Lower lobe of right lung (tissue), 2 donors: Measurements from ENCODE around the gene NOTCH4. TPM values are rescaled to one million over a fixed set of nuclear protein-coding genes. Genes with fewer than 3 reads are reported as not detected.

ENCODE experiments used
- ATAC-seq, 2 donors: fragments of 200-7000 bp; cut with Tn5 transposase; one replicate each; pipeline ENCODE4 v1.9.1; 2020 to 2022; ENCODE audit warnings: mild to moderate bottlenecking in 2 of 2, moderate library complexity in 2 of 2
- DNase-seq: peaks from one replicate; pipeline ENCODE4 v3.0.0-alpha.2; 2020
- H3K27ac ChIP-seq: fragments of 200-600 bp; one replicate; pipeline ENCODE4 v1.8.0; 2022
- H3K27me3 ChIP-seq: fragments of 200-600 bp; one replicate; pipeline ENCODE4 v1.8.0; 2022; ENCODE audit warnings: low read depth
- H3K36me3 ChIP-seq: fragments of 200-600 bp; one replicate; pipeline ENCODE4 v1.8.0; 2022; ENCODE audit warnings: mild to moderate bottlenecking
- H3K4me1 ChIP-seq: fragments of 200-600 bp; one replicate; pipeline ENCODE4 v1.8.0; 2022
- H3K4me3 ChIP-seq: fragments of 200-600 bp; one replicate; pipeline ENCODE4 v1.8.0; 2022; ENCODE audit warnings: mild to moderate bottlenecking
- H3K9me3 ChIP-seq: fragments of 200-600 bp; one replicate; pipeline ENCODE4 v1.8.0; 2022
- intact Hi-C: fragments of 100-400 bp; cut with DNase I; formaldehyde crosslinking; loops from one replicate; pipeline ENCODE4 v1.11.0; 2022
- total RNA-seq: library from RNA; stranded (reverse); fragmentation: NEBNext Ultra II Directional; extraction: Animal tissue kit (Norgen Biotek cat#: 25700); gene quantifications from one replicate; pipeline ENCODE4 v1.2.1, GENCODE V29; 2021
- TF ChIP-seq, protein P1 (sequence below): fragments of 200-600 bp; IDR thresholded peaks from one replicate; pipeline ENCODE4 v1.8.0; 2022; ENCODE audit warnings: antibody characterized with exemption, mild to moderate bottlenecking
- donor health status: DM: no; HTN: yes; CAD: no; lungs with severe emphysema.

Gene NOTCH4
- total RNA-seq, 1 donor from 2014 or later = 63.6 TPM

GRCh38 chr6:32181148-32181702, 42.6 kb downstream of the NOTCH4 start:
- Histone ChIP-seq H3K4me3 (peak overlapping the region; percentile 17), H3K9me3 (no peaks in the 10 kb centered on the region)

GRCh38 chr6:32179766-32180405, 44.0 kb downstream of the NOTCH4 start:
- ATAC-seq = no peak
- no peak for DNase-seq
- Histone ChIP-seq H3K4me3 (peak overlapping the region; percentile 76), H3K9me3 (no peaks in the 10 kb centered on the region), H3K27me3 (no peaks in the 10 kb centered on the region), H3K27ac (no peak overlapping the region), H3K4me1 (peaks cover 50% of the 10 kb centered on the region), H3K36me3 (peaks cover 34% of the 10 kb centered on the region)
- intact Hi-C loops = no loop called here
- TF ChIP-seq, protein P1, sequence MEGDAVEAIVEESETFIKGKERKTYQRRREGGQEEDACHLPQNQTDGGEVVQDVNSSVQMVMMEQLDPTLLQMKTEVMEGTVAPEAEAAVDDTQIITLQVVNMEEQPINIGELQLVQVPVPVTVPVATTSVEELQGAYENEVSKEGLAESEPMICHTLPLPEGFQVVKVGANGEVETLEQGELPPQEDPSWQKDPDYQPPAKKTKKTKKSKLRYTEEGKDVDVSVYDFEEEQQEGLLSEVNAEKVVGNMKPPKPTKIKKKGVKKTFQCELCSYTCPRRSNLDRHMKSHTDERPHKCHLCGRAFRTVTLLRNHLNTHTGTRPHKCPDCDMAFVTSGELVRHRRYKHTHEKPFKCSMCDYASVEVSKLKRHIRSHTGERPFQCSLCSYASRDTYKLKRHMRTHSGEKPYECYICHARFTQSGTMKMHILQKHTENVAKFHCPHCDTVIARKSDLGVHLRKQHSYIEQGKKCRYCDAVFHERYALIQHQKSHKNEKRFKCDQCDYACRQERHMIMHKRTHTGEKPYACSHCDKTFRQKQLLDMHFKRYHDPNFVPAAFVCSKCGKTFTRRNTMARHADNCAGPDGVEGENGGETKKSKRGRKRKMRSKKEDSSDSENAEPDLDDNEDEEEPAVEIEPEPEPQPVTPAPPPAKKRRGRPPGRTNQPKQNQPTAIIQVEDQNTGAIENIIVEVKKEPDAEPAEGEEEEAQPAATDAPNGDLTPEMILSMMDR = no peak

More at GRCh38 chr6:32181148-32181702, 42.6 kb downstream of the NOTCH4 start:
- DNase-seq = no peak
- intact Hi-C loops = no loop called here
- peak overlapping the region; percentile 21 for H3K27ac ChIP-seq
- ATAC-seq = no peak
- peaks cover 37% of the 10 kb centered on the region for H3K36me3 ChIP-seq
- peaks cover 41% of the 10 kb centered on the region for H3K4me1 ChIP-seq
- TF ChIP-seq, protein P1 = no peak
- no peaks in the 10 kb centered on the region for H3K27me3 ChIP-seq

- Histone ChIP-seq H3K4me3 (peak overlapping the region; percentile 76), H3K27ac (peak overlapping the region; percentile 94), H3K27me3 (no peaks in the 10 kb centered on the region), H3K36me3 (peaks cover 34% of the 10 kb centered on the region), H3K4me1 (peaks cover 48% of the 10 kb centered on the region), H3K9me3 (no peaks in the 10 kb centered on the region)
- intact Hi-C loops = no loop called here
- TF ChIP-seq, protein P1 = no peak
- DNase-seq = no peak
- no peak for ATAC-seq
Observed at GRCh38 chr6:32178547-32179440, 45.1 kb downstream of the NOTCH4 start.

DNA sequence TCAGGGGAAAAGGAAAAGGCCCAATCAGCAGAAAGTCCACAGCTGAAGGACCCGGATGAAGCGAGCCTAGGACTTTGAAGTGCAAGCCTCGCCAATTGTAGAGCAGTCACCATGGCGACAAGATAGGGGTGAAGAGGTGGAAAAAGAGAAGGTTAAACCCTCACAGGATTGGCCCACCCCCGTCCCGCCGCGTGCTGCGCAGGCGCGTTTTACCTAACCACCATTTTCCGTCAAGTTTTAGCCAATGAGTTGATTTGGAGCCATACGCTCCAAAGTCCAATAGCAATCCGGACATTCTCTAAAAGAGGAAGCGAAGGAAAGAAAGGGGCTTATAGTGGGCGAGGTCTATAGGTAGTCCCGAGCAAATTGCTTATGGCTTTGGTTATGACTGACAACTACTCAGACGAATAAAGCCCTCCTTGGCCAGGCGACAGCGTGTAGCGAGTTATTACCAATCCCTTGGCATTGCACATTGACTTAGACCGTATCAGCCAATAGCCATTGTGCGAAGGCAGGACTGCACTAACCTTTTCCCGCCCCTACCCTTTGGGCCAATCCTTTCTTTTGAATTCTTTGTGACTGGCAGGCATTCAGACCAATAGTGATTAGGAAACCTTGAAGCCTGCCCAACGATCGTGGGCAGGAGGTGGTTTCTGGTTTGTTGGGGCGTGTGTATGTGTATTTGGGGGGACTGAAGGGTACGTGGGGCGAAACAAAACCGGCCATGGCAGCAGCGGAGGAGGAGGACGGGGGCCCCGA, 45.9 kb downstream of the NOTCH4 start, which contains the start of gene RNF5:
Gene RNF5, plus strand, starts transcription at position 618 of the 759 bp plus-strand sequence. Its CDS starts 107 bp downstream, at position 725.
- peaks cover 45% of the 10 kb centered on the region for H3K4me1 ChIP-seq
- no peaks in the 10 kb centered on the region for H3K9me3 ChIP-seq
- intact Hi-C loops = no loop called here
- TF ChIP-seq, protein P1 = no peak
- H3K27me3 ChIP-seq = no peaks in the 10 kb centered on the region
- H3K27ac ChIP-seq = peak within 1 kb of the TSS; percentile 94
- peak; percentile 97 for DNase-seq
- ATAC-seq = peak; percentile 87 to 92
- H3K4me3 ChIP-seq = peak within 1 kb of the TSS; percentile 76
- H3K36me3 ChIP-seq = peaks cover 28% of the 10 kb centered on the region
